Osteoblast (primary cell): Measurements from ENCODE around the gene MUC6. TPM values are rescaled to one million over a fixed set of nuclear protein-coding genes. Genes with fewer than 3 reads are reported as not detected.

Experiments used
- DNase-seq: peaks from one replicate; pipeline ENCODE4 v3.0.0; 2011; ENCODE audit warnings: low spot score, mixed read lengths; ENCODE audit not compliant: insufficient read length; ENCODE audit errors: missing footprints
- H2AFZ ChIP-seq: 2 replicates; pipeline ENCODE4 v1.6.0; 2011; ENCODE audit warnings: mild to moderate bottlenecking, low read length
- H3K27ac ChIP-seq: 2 replicates; pipeline ENCODE4 v1.5.1; 2011; ENCODE audit warnings: mild to moderate bottlenecking, low read depth, low read length, moderate library complexity
- H3K27me3 ChIP-seq: 2 replicates; pipeline ENCODE4 v1.6.0; 2012; ENCODE audit warnings: mild to moderate bottlenecking, control low read depth, inconsistent platforms, low read length, moderate library complexity; ENCODE audit not compliant: insufficient read depth
- H3K36me3 ChIP-seq: 2 replicates; pipeline ENCODE4 v1.5.1; 2011; ENCODE audit warnings: mild to moderate bottlenecking, low read length, control low read depth, moderate library complexity; ENCODE audit not compliant: insufficient read depth
- H3K4me1 ChIP-seq: 2 replicates; pipeline ENCODE4 v1.5.1; 2011; ENCODE audit warnings: mild to moderate bottlenecking, low read length, control low read depth, moderate library complexity; ENCODE audit not compliant: insufficient read depth
- H3K4me2 ChIP-seq: 2 replicates; pipeline ENCODE4 v1.6.0; 2011; ENCODE audit warnings: mild to moderate bottlenecking, low read length; ENCODE audit not compliant: insufficient read depth
- H3K4me3 ChIP-seq: fragments of 200-600 bp; sonication (generic); 3 replicates; pipeline ENCODE4 v1.5.1; 2012; ENCODE audit warnings: mild to moderate bottlenecking, low read length, inconsistent platforms; ENCODE audit not compliant: insufficient read depth
- H3K79me2 ChIP-seq: 2 replicates; pipeline ENCODE4 v1.6.0; 2012; ENCODE audit warnings: mild to moderate bottlenecking, low read length, control low read depth, inconsistent platforms; ENCODE audit not compliant: insufficient read depth
- H3K9me3 ChIP-seq: 2 replicates; pipeline ENCODE4 v1.5.1; 2011; ENCODE audit warnings: low read depth, low read length, control low read depth
- H4K20me1 ChIP-seq: 2 replicates; pipeline ENCODE4 v1.6.0; 2012; ENCODE audit warnings: mild to moderate bottlenecking, low read length, control low read depth; ENCODE audit not compliant: insufficient read depth
- CTCF ChIP-seq: IDR thresholded peaks from 2 replicates; pipeline ENCODE4 v1.5.1; 2011; ENCODE audit warnings: mild to moderate bottlenecking, low read depth, low read length, moderate library complexity; ENCODE audit errors: extremely low read depth
- total RNA-seq: library from RNA; depleted of rRNA; stranded (reverse); fragments of >200 nt; gene quantifications from 2 replicates; pipeline ENCODE4 v1.2.3, GENCODE V29; 2012

The MUC6 gene
- total RNA-seq, 1 donor, result not detected

- H3K36me3 ChIP-seq, result peaks cover 11% of the 10 kb centered on the region
- H3K4me3 ChIP-seq, result no peak overlapping the region
These were observed 38.6 kb downstream of the MUC6 start for GRCh38 chr11:997907-998306.

GRCh38 chr11:996681-997080 lies 39.8 kb downstream of the MUC6 start:
- peaks cover 8% of the 10 kb centered on the region for H4K20me1 ChIP-seq
- H3K27ac ChIP-seq, result no peak overlapping the region
- no peaks in the 10 kb centered on the region for H3K27me3 ChIP-seq

More at GRCh38 chr11:997907-998306, 38.6 kb downstream of the MUC6 start:
- peaks cover 20% of the 10 kb centered on the region for H4K20me1 ChIP-seq
- no peak for TF ChIP-seq CTCF
- H3K9me3 ChIP-seq, result no peaks in the 10 kb centered on the region
- no peak overlapping the region for H3K4me2 ChIP-seq
- no peaks in the 10 kb centered on the region for H3K4me1 ChIP-seq
- H3K27me3 ChIP-seq, result no peaks in the 10 kb centered on the region
- H2AFZ ChIP-seq, result no peak overlapping the region
- no peak for DNase-seq
- no peak overlapping the region for H3K27ac ChIP-seq
- peaks cover 8% of the 10 kb centered on the region for H3K79me2 ChIP-seq

GRCh38 chr11:995752-996420 lies 40.6 kb downstream of the MUC6 start:
- H3K79me2 ChIP-seq, result no peaks in the 10 kb centered on the region
- H3K4me2 ChIP-seq, result no peak overlapping the region
- no peak overlapping the region for H3K4me3 ChIP-seq
- H4K20me1 ChIP-seq, result peaks cover 14% of the 10 kb centered on the region
- TF ChIP-seq CTCF, result no peak
- no peaks in the 10 kb centered on the region for H3K9me3 ChIP-seq
- no peak overlapping the region for H3K27ac ChIP-seq
- H3K27me3 ChIP-seq, result no peaks in the 10 kb centered on the region
- no peak overlapping the region for H2AFZ ChIP-seq
- no peaks in the 10 kb centered on the region for H3K4me1 ChIP-seq
- H3K36me3 ChIP-seq, result peaks cover 11% of the 10 kb centered on the region
- no peak for DNase-seq

More at GRCh38 chr11:996681-997080, 39.8 kb downstream of the MUC6 start:
- Histone ChIP-seq H3K4me1 (no peaks in the 10 kb centered on the region), H3K36me3 (peaks cover 11% of the 10 kb centered on the region), H3K9me3 (no peaks in the 10 kb centered on the region), H3K4me2 (no peak overlapping the region), H2AFZ (no peak overlapping the region), H3K4me3 (no peak overlapping the region), H3K79me2 (peaks cover 2% of the 10 kb centered on the region)
- TF ChIP-seq CTCF, result no peak
- no peak for DNase-seq

- Histone ChIP-seq H3K4me2 (no peak overlapping the region), H2AFZ (no peak overlapping the region), H4K20me1 (peaks cover 14% of the 10 kb centered on the region), H3K9me3 (no peaks in the 10 kb centered on the region), H3K27ac (no peak overlapping the region), H3K79me2 (no peaks in the 10 kb centered on the region), H3K4me3 (no peak overlapping the region), H3K4me1 (no peaks in the 10 kb centered on the region), H3K36me3 (peaks cover 6% of the 10 kb centered on the region), H3K27me3 (no peaks in the 10 kb centered on the region)
- no peak for DNase-seq
- no peak for TF ChIP-seq CTCF
These were observed 41.3 kb downstream of the MUC6 start for GRCh38 chr11:995044-995751.
